K562 treated with DMSO at 1 percent for 48 hours (cell line): ENCODE measurements around the gene CPHXL2. TPM values are rescaled to one million over a fixed set of nuclear protein-coding genes. Genes with fewer than 3 reads are reported as not detected.

Experiments
- total RNA-seq: library from RNA; unstranded; fragments of 300-600 nt; gene quantifications from 2 replicates; pipeline ENCODE4 v1.2.3, GENCODE V29; 2022; ENCODE audit warnings: low replicate concordance; ENCODE audit errors: extremely low read depth

CPHXL2 gene
- total RNA-seq, result not detected in 2 replicates

GRCh38 chr16:75676909-75677308, at the start of gene CPHXL2:
TSS of gene CPHXL2 (minus strand) at chr16:75677009. CDS start at chr16:75676999, 10 bp downstream.

GRCh38 chr16:75726390-75726789, 49.6 kb upstream of the CPHXL2 start, which contains the start of gene CPHXL:
TSS of gene CPHXL (minus strand) at chr16:75726490. CDS start at chr16:75726442, 48 bp downstream.

GRCh38 chr16:75701361-75701760, 24.6 kb upstream of the CPHXL2 start, which contains the start of gene DUXB:
TSS of gene DUXB (minus strand) at chr16:75701461. CDS start at chr16:75701418, 43 bp downstream.

GRCh38 chr16:75647492-75648264, 29.1 kb downstream of the CPHXL2 start, which contains the start of the genes KARS1 and TERF2IP:
TSS of gene KARS1 (minus strand) at chr16:75647665. CDS start at chr16:75647639, 26 bp downstream.
TSS of gene TERF2IP (plus strand) at chr16:75647773. CDS start at chr16:75647883, 110 bp downstream.

GRCh38 chr16:75622761-75623605, 53.8 kb downstream of the CPHXL2 start, which contains the start of gene ADAT1:
TSS of gene ADAT1 (minus strand) at chr16:75623281. CDS start at chr16:75620799, 2,482 bp downstream.

Other genes starting within 250 kb of the CPHXL2 start
- gene CFDP1, start 243.5 kb downstream of the CPHXL2 start, total RNA-seq, result not detected in 2 replicates
- not detected in 2 replicates for gene TMEM170A, start 212.3 kb downstream of the CPHXL2 start, total RNA-seq
- not detected in 2 replicates for gene CHST6, start 181.6 kb downstream of the CPHXL2 start, total RNA-seq
- gene CHST5, start 140.9 kb downstream of the CPHXL2 start, total RNA-seq, result not detected in 2 replicates
- not detected in 2 replicates for gene TMEM231, start 120.8 kb downstream of the CPHXL2 start, total RNA-seq
- not detected in 2 replicates for gene GABARAPL2, start 110.6 kb downstream of the CPHXL2 start, total RNA-seq
- gene ADAT1, start 53.7 kb downstream of the CPHXL2 start, total RNA-seq, result not detected in 2 replicates
- not detected in 2 replicates for gene KARS1, start 29.3 kb downstream of the CPHXL2 start, total RNA-seq
- gene TERF2IP, start 29.2 kb downstream of the CPHXL2 start, total RNA-seq, result not detected in 2 replicates
- not detected in 2 replicates for gene DUXB, start 24.5 kb upstream of the CPHXL2 start, total RNA-seq
- not detected in 2 replicates for gene CPHXL, start 49.5 kb upstream of the CPHXL2 start, total RNA-seq